Fibroblast of skin of left biceps (primary cell): ENCODE results near the gene MEIS2.

Source experiments
- DNase-seq, 2 experiments: peaks; one replicate each; pipeline ENCODE4 v3.0.0-alpha.2; 2013; ENCODE audit warnings: low read depth in 2 of 2

MEIS2 gene

GRCh38 chr15:36936613-36937012 is 163.7 kb downstream of the MEIS2 start:
- peak; percentile 17 to 26 for DNase-seq

GRCh38 chr15:36933255-36933990 is 166.9 kb downstream of the MEIS2 start:
- no peak for DNase-seq

GRCh38 chr15:36932070-36932469 is 168.3 kb downstream of the MEIS2 start:
- DNase-seq: no peak

- DNase-seq: no peak
Observed at GRCh38 chr15:36931434-36931833, 168.9 kb downstream of the MEIS2 start.

GRCh38 chr15:36926427-36926825 is 173.9 kb downstream of the MEIS2 start:
- DNase-seq: no peak

GRCh38 chr15:36925653-36926426 is 174.5 kb downstream of the MEIS2 start:
- no peak for DNase-seq

- DNase-seq: no peak
Observed at GRCh38 chr15:36925049-36925448, 175.3 kb downstream of the MEIS2 start.

GRCh38 chr15:36924034-36924433 is 176.3 kb downstream of the MEIS2 start:
- DNase-seq: no peak

- DNase-seq: no peak
Observed at GRCh38 chr15:36921484-36922091, 178.8 kb downstream of the MEIS2 start.

- DNase-seq: no peak
Observed at GRCh38 chr15:36917411-36918267, 182.7 kb downstream of the MEIS2 start.

- DNase-seq: no peak
Observed at GRCh38 chr15:36914960-36915808, 185.2 kb downstream of the MEIS2 start.

- DNase-seq: no peak
Observed at GRCh38 chr15:36914466-36914865, 185.9 kb downstream of the MEIS2 start.

GRCh38 chr15:36912311-36912712 is 188.0 kb downstream of the MEIS2 start:
- no peak for DNase-seq

GRCh38 chr15:36911322-36911944 is 188.9 kb downstream of the MEIS2 start:
- no peak for DNase-seq

- no peak for DNase-seq
Observed at GRCh38 chr15:36908991-36909390, 191.4 kb downstream of the MEIS2 start.

- no peak for DNase-seq
Observed at GRCh38 chr15:36907295-36907694, 193.1 kb downstream of the MEIS2 start.

GRCh38 chr15:36905908-36906307 is 194.4 kb downstream of the MEIS2 start:
- peak; percentile 84 to 89 for DNase-seq

- no peak for DNase-seq
Observed at GRCh38 chr15:36904715-36905114, 195.6 kb downstream of the MEIS2 start.

GRCh38 chr15:36903922-36904556 is 196.3 kb downstream of the MEIS2 start:
- no peak for DNase-seq

GRCh38 chr15:36903195-36903594 is 197.2 kb downstream of the MEIS2 start:
- DNase-seq: no peak
